IPS-15b (cell line): ENCODE data around the gene LINGO3.

ENCODE experiments used
- H3K27me3 ChIP-seq: one replicate; pipeline ENCODE4 v1.6.1; 2013; ENCODE audit warnings: low read length; ENCODE audit not compliant: control insufficient read depth, insufficient read depth
- H3K36me3 ChIP-seq: one replicate; pipeline ENCODE4 v1.6.1; 2013; ENCODE audit warnings: low read length; ENCODE audit not compliant: control insufficient read depth, insufficient read depth
- H3K4me1 ChIP-seq: one replicate; pipeline ENCODE4 v1.6.1; 2013; ENCODE audit warnings: mild to moderate bottlenecking, low read length; ENCODE audit not compliant: control insufficient read depth, insufficient read depth
- H3K4me3 ChIP-seq: one replicate; pipeline ENCODE4 v1.5.1; 2013; ENCODE audit warnings: low read depth, low read length
- H3K9ac ChIP-seq: one replicate; pipeline ENCODE4 v1.6.1; 2013; ENCODE audit warnings: low read depth, mild to moderate bottlenecking, low read length
- H3K9me3 ChIP-seq: one replicate; pipeline ENCODE4 v1.6.1; 2013; ENCODE audit warnings: mild to moderate bottlenecking, low read length; ENCODE audit not compliant: control insufficient read depth, insufficient read depth

Gene LINGO3

DNA sequence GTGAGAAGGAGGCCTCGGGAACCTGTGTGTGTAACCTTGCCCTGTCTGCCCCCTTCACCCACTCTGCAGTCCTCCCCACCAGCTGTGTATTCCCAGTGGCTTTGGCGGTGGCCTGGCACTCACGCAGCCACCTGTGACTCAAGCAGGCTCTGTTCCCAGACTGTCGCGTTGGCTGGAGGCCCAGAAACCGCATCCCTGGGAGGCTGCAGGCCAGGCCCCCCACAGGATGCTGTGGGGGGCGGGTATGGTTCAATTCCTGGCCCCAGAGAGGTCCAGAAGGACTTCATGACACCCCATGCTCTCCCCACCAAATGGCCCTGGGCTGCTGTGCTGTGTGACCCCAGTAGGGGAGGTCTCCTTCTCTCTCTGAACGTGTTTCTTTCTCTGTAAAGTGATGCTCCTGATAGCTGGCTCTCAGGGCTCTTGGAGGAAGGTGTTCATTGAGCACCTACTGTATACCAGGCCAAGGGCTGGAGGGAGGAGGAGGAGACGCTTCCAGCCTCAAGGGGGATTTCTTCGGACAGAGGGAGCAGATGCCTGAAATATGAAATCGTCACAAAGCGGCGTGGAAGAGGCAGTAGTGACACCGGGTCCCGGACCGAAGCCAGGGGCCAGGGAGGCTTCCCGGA, 1.9 kb upstream of the LINGO3 start:
- H3K9ac ChIP-seq = no peak overlapping the region
- H3K36me3 ChIP-seq = no peaks in the 10 kb centered on the region
- H3K27me3 ChIP-seq = peaks cover 12% of the 10 kb centered on the region
- H3K4me3 ChIP-seq = no peak overlapping the region
- no peaks in the 10 kb centered on the region for H3K4me1 ChIP-seq
- H3K9me3 ChIP-seq = peaks cover 1% of the 10 kb centered on the region

DNA sequence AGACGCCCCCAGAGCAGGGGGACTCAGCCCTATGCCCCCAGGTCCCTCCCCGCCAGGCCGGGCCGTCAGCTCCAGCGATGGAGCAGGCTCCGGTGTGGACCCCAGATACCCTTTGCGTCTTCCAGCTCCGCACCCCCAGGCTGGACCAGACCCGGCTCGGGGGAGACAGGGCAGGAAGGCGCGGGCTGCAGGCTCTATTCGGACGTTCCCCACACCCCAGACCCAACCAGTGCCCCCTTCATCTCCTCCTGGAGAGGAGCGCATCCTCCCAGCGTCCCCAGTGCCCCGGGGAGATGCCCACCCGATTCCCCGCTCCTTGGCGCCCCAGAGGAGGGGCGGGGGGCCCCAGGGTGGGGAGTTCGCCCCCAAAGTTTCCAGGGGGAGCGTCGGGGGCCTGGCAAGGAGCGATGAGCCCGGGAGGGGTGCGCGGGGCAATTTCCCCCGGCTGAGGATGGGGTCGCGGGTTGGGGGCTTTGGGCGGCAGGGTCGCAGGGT, 389 bp downstream of the LINGO3 start:
- Histone ChIP-seq H3K36me3 (no peaks in the 10 kb centered on the region), H3K9ac (no peak overlapping the region), H3K27me3 (peaks cover 15% of the 10 kb centered on the region), H3K4me1 (no peaks in the 10 kb centered on the region), H3K4me3 (peak overlapping the region; percentile 8), H3K9me3 (no peaks in the 10 kb centered on the region)

DNA sequence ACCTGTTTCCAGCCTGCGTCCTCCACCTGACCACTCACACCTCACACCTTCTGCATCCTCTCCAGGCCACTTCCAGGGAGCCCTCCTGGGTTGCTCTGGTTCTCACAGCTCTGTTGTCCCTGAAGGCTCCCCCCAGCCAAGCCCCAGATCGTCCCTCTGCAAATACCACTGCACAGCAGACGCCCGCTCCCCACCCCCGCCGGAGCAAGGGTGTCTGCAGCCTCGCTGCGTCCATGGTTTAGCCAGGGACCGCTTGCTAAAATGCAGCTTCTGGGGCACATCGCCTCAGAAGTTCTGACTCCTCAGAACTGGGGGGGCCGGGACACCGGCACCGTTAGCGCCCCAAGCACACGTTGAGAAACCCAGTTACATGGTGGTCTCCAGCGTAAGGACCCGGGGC, 983 bp downstream of the LINGO3 start:
- H3K36me3 ChIP-seq = no peaks in the 10 kb centered on the region
- H3K4me1 ChIP-seq = no peaks in the 10 kb centered on the region
- no peak overlapping the region for H3K4me3 ChIP-seq
- no peak overlapping the region for H3K9ac ChIP-seq
- H3K9me3 ChIP-seq = no peaks in the 10 kb centered on the region
- H3K27me3 ChIP-seq = peaks cover 15% of the 10 kb centered on the region

DNA sequence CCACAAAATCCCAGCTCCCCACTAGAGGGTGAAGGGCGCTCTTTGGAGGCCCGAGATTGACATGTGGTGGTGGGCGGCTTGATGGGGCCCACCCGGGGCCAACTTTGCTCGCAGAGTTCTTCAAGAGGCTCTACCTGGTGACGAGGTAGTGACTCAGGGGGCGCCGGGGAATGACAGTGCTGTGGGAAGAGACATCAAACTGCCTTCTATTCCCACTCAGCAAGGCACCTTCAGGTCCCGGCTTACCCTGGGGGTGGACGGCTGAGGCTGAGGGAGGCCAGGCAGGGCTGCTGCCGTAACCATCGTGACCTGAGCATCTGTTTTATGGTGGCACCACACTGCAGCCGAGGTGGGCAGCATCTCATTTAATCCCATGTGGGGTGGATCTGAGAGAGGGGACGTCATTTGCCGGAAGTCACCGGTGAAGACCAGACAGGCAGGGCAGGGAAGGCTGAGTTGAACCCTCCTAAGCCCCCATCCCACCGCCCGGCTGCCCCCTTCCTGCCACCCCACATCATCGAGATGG, 1.6 kb downstream of the LINGO3 start:
- Histone ChIP-seq H3K4me1 (no peaks in the 10 kb centered on the region), H3K27me3 (peaks cover 15% of the 10 kb centered on the region)

DNA sequence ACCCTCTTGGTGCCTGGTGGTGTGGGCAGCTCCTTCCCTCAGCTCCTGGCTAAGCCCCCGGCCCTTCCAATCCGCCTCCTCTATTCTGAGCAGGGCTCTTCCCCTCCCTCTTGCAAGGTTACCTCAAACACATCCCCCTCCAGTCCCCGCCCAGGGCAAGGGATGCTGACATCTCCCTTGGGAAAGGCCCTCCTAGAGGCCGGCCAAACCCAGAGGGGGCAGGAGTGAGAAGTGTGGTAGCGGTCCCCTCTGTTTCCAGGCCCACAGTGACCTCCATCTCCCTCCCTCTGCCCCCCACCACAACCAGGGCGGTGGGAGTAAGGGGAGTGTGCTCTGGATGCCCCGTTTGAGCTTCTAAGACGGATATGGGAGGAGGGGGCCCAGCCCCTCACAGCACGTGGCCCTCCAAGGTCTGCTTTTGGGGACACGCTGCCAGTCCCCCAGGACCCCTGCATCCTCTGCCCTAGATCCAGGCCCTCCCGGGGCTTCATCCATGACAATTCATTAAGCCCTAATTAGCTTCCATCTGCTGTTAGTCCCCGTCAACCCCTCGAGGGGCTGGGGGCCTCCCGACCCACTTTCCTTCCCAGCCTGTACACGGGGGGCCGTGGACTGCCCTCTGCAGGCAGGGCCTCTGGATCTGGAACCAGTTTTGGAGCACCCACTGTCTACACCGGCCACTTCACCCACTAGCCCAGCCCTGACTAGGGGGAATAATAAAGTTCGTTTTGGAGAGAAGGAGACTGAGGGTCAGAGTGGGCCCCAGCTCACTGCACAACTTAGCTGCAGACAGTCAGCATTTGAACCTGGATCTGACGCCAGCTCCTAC, 2.3 kb downstream of the LINGO3 start:
- H3K9me3 ChIP-seq = no peaks in the 10 kb centered on the region
- no peak overlapping the region for H3K4me3 ChIP-seq
- H3K27me3 ChIP-seq = peaks cover 15% of the 10 kb centered on the region
- no peaks in the 10 kb centered on the region for H3K4me1 ChIP-seq
- no peak overlapping the region for H3K9ac ChIP-seq
- H3K36me3 ChIP-seq = no peaks in the 10 kb centered on the region

More for the DNA sequence above, 1.6 kb downstream of the LINGO3 start:
- Histone ChIP-seq H3K9me3 (no peaks in the 10 kb centered on the region), H3K36me3 (no peaks in the 10 kb centered on the region), H3K4me3 (no peak overlapping the region), H3K9ac (no peak overlapping the region)

DNA sequence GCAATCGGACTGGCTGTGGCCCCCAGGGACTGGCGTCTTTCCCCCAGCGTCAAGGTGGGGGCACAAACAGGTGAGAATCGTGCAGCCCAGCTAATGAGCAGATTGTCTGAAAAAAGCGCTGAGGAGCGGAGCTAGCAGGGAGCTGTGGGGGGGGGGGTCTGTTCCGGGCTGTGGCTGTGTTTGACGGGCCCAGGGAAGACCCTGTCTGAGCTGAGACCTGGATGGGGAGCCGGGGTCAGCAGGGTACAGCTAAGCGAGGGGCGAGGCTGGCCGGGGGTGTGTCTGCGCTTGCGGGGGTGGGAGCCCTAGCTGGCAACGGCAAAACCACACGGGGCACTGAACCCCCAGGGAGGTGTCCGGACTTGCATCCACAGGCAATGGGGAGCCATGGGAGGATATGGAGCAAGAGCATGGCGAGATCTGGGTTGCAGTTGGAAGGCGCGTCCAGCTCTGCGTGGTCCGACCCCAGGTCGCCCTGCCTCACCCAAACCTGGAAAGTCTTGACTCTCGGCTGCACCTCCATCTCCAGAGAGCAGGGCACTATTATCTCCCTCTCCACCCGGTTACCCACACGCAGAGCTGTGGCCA, 4.6 kb downstream of the LINGO3 start:
- Histone ChIP-seq H3K4me3 (no peak overlapping the region), H3K9me3 (no peaks in the 10 kb centered on the region), H3K36me3 (no peaks in the 10 kb centered on the region), H3K4me1 (no peaks in the 10 kb centered on the region), H3K9ac (no peak overlapping the region), H3K27me3 (peaks cover 12% of the 10 kb centered on the region)

DNA sequence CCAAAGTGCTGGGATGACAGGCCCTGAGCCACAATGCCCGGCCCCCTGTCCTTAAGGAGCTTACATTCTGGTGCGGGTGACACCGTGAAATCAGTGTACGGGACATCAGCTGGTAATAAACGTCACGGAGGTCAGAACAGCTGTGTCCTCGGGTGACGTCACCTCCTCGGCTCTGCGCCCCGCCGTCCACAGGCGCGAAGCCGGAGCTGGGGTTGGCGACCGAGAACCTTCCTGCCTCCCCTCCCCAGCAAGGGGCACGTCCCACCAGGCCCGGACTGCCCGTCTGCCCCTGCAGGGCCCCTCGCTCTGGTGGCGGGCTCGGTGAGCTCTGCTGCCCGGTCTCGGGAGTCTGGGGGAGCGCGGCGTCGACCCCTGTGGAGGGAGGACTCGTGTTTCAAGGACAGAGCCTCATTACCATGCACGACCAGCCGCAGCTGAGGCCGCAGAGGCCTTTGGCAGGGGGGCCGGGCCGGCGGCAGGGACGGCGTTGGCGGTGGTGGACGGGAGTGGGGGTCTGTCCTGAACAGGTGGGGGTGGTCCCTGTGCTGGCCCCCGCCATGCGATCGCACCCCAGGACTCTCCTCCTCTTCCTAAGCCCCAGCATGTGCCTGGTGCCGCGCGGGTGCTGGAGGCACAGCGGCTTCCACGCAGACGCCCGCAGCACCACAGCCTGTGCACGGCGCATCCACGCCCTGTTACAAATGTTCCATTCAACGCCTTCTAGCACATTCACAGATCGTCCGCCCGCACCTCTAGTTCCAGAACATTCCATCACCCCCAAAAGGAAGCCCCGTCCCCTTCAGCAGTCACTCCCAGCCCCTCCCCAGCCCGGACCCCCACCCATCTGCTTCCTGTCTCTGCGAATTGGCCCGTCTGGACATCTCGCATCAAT, 5.4 kb downstream of the LINGO3 start:
- no peaks in the 10 kb centered on the region for H3K9me3 ChIP-seq
- no peaks in the 10 kb centered on the region for H3K36me3 ChIP-seq
- no peak overlapping the region for H3K4me3 ChIP-seq
- peaks cover 10% of the 10 kb centered on the region for H3K27me3 ChIP-seq
- H3K9ac ChIP-seq = no peak overlapping the region
- no peaks in the 10 kb centered on the region for H3K4me1 ChIP-seq

DNA sequence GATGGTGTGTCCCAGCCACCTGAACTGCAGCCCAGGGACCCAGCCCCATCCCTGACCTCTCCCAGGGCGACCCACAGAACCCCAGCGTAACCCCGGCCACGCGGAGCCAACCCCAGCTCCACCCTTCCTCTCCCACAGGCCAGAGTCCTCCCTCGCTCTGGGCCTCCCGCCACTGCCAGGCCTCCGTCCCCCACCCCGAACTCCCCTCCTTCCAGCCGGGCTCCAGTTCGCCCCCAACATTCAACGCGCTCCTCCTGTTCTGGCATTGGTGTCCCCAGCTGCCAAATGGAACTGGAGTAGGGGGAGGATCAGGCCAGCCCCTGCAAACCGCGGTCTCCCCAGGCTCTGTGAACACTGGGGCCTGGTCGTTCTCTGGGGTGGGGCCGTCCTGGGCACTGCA, 7.4 kb downstream of the LINGO3 start:
- H3K9ac ChIP-seq = no peak overlapping the region
- no peak overlapping the region for H3K4me3 ChIP-seq
- no peaks in the 10 kb centered on the region for H3K4me1 ChIP-seq
- H3K27me3 ChIP-seq = peaks cover 3% of the 10 kb centered on the region
- H3K36me3 ChIP-seq = no peaks in the 10 kb centered on the region
- H3K9me3 ChIP-seq = no peaks in the 10 kb centered on the region

DNA sequence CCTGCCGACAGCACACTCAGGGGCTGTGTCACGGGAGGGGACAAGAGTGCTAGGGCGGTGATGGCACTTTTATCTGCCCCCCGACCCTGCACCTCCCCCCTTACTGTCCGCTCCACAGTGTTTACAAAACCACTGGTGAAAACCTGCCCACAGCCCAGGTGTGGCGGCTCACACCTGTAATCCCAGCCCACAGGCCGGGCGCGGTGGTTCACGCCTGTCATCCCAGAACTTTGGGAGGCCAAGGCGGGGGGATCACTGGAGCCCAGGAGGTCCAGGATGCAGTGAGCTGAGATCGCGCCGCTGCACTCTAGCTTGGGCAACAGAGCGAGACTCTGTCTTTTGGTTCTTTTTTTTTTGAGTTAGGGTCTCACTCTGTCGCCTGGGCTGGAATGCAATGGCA, 11.8 kb downstream of the LINGO3 start:
- Histone ChIP-seq H3K36me3 (no peaks in the 10 kb centered on the region), H3K9me3 (no peaks in the 10 kb centered on the region), H3K4me1 (peaks cover 2% of the 10 kb centered on the region), H3K27me3 (peaks cover 19% of the 10 kb centered on the region), H3K9ac (no peak overlapping the region), H3K4me3 (no peak overlapping the region)

DNA sequence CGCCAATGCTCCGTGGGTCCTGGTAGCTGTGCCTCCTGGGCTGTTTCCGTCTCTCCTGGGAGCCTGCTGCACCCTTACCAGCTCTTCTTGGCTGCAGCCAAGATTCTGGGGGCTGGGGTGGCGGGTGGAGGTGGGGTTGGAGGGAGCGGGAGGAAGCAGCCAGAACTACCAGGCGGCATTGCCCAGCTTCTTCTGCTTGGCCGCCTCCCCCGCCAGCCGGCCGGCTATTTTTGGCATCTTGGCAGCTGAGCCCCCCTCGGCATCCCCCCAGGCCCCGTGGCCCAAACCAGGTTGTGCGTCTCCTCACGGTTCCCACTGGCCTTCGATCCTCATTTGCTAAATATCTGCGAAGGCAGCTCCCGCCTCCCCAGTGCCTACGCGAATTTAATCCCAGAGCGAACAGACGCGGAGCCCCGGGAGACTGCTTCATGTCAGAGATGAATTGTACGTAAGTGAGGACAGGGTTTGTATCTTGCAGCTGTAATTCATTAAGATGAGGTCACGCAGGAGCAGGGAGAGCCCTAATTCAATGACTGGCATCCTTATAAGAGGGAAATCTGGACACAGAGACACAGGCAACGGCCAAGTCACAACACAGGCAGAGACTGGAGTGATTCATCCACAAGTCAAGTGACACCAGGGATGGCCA, 13.1 kb downstream of the LINGO3 start:
- peaks cover 33% of the 10 kb centered on the region for H3K27me3 ChIP-seq
- no peak overlapping the region for H3K9ac ChIP-seq
- H3K4me1 ChIP-seq = peaks cover 2% of the 10 kb centered on the region
- no peak overlapping the region for H3K4me3 ChIP-seq
- H3K9me3 ChIP-seq = no peaks in the 10 kb centered on the region
- H3K36me3 ChIP-seq = no peaks in the 10 kb centered on the region
